HCT116 (cell line): Measurements from ENCODE around the gene HASPIN. TPM values are rescaled to one million over a fixed set of nuclear protein-coding genes. Genes with fewer than 3 reads are reported as not detected.

ENCODE experiments used
- ATAC-seq: fragments of 200-7000 bp; cut with Tn5 transposase; 2 replicates; pipeline ENCODE4 v1.9.1; 2020; ENCODE audit warnings: mild to moderate bottlenecking, moderate library complexity
- BruUV-seq: library from RNA; stranded (reverse); fragments of 400-500 nt; replicated peaks from 2 replicates; lab custom pipeline; 2021; lab: Mats Ljungman, UMichigan
- CTCF ChIA-PET: fragments of 300-600 bp; sonication (Branson Sonifier 250); formaldehyde crosslinking; loops from one replicate; lab custom pipeline; 2021; ENCODE audit warnings: antibody characterized with exemption; lab: Charles Lee
- POLR2A ChIA-PET: fragments of 300-600, 350-600 bp; sonication (Branson Sonifier 250); formaldehyde crosslinking; loops from one replicate; lab custom pipeline; 2021; ENCODE audit warnings: antibody characterized with exemption; lab: Charles Lee
- RAD21 ChIA-PET, 2 experiments: fragments of 300-600 bp; sonication (Branson Sonifier 250); formaldehyde crosslinking; loops; one replicate each; lab custom pipeline; 2023; ENCODE audit warnings: low total read pairs in 2 of 2; ENCODE audit not compliant: uncharacterized antibody in 2 of 2, unreplicated experiment in 2 of 2, low non-redundant PET in 1 of 2; lab: Charles Lee
- DNase-seq: peaks from one replicate; pipeline ENCODE4 v3.0.0-alpha.2; 2010; ENCODE audit warnings: low read depth, low spot score
- H2AFZ ChIP-seq: fragments of 200-600 bp; shearing (Covaris generic), sonication (generic); 2 replicates; pipeline ENCODE4 v1.6.1; 2017; ENCODE audit warnings: low read depth, mixed run types, mixed read lengths, antibody characterized with exemption, low read length; ENCODE audit not compliant: poor library complexity, severe bottlenecking
- H3K27ac ChIP-seq: 2 replicates; pipeline ENCODE4 v1.5.1; 2012; ENCODE audit warnings: low read depth, low read length
- H3K27me3 ChIP-seq: fragments of 200-600 bp; sonication (generic); 2 replicates; pipeline ENCODE4 v1.6.1; 2016; ENCODE audit warnings: mixed run types, low read length, mixed read lengths; ENCODE audit not compliant: insufficient read depth
- H3K36me3 ChIP-seq, 2 experiments: fragments of 200-500 bp in 1 of 2; fragments of 200-600 bp in 1 of 2; sonication (Bioruptor generic) in 1 of 2; sonication (generic) in 1 of 2; 2 replicates each; pipeline versions ENCODE4 v1.5.1 to v1.6.1; 2014 to 2016; ENCODE audit warnings: low read length in 2 of 2, inconsistent platforms in 1 of 2, mixed read lengths in 1 of 2, mixed run types in 1 of 2; ENCODE audit not compliant: insufficient read depth in 2 of 2, control insufficient read depth in 1 of 2
- H3K4me1 ChIP-seq, 2 experiments: fragments of 200-600 bp in 1 of 2; sonication (generic) in 1 of 2; 2 replicates each; pipeline versions ENCODE4 v1.5.1 to v1.6.1; 2012 to 2017; ENCODE audit warnings: low read length in 2 of 2, inconsistent platforms in 1 of 2, mild to moderate bottlenecking in 1 of 2, mixed read lengths in 1 of 2, mixed run types in 1 of 2, moderate library complexity in 1 of 2; ENCODE audit not compliant: insufficient read depth in 2 of 2, control insufficient read depth in 1 of 2
- H3K4me2 ChIP-seq: fragments of 200-600 bp; sonication (generic); 2 replicates; pipeline ENCODE4 v1.6.1; 2017; ENCODE audit warnings: mixed run types, low read length, mixed read lengths
- H3K4me3 ChIP-seq, 2 experiments: fragments of 200-600 bp in 1 of 2; sonication (generic) in 1 of 2; replicated peaks in 1 of 2; 2 replicates each; pipeline ENCODE4 v1.5.1; 2011 to 2016; ENCODE audit warnings: low read length in 2 of 2, control low read depth in 1 of 2, low read depth in 1 of 2, mild to moderate bottlenecking in 1 of 2, mixed read lengths in 1 of 2, mixed run types in 1 of 2
- H3K79me2 ChIP-seq: fragments of 200-600 bp; sonication (generic); 2 replicates; pipeline ENCODE4 v1.6.1; 2017; ENCODE audit warnings: mild to moderate bottlenecking, mixed run types, low read length, moderate library complexity, mixed read lengths; ENCODE audit not compliant: insufficient read depth
- H3K9ac ChIP-seq: fragments of 200-600 bp; sonication (generic); 2 replicates; pipeline ENCODE4 v1.6.1; 2016; ENCODE audit warnings: low read length, mixed read lengths
- H3K9me2 ChIP-seq: fragments of 200-600 bp; sonication (generic), shearing (Covaris generic); 2 replicates; pipeline ENCODE4 v1.6.1; 2017; ENCODE audit warnings: mixed run types, mild to moderate bottlenecking, moderate library complexity; ENCODE audit not compliant: insufficient read depth
- H3K9me3 ChIP-seq, 2 experiments: fragments of 200-500 bp in 1 of 2; fragments of 200-600 bp in 1 of 2; sonication (Bioruptor generic) in 1 of 2; sonication (generic) in 1 of 2; 2 replicates each; pipeline ENCODE4 v1.6.1; 2014 to 2017; ENCODE audit warnings: low read length in 2 of 2, mixed read lengths in 2 of 2, inconsistent platforms in 1 of 2, low read depth in 1 of 2, mild to moderate bottlenecking in 1 of 2, mixed run types in 1 of 2, moderate library complexity in 1 of 2; ENCODE audit not compliant: control insufficient read depth in 1 of 2, insufficient read depth in 1 of 2
- H4K20me1 ChIP-seq: fragments of 200-600 bp; sonication (generic), shearing (Covaris generic); 2 replicates; pipeline ENCODE4 v1.6.1; 2017; ENCODE audit warnings: mixed run types, mild to moderate bottlenecking, moderate library complexity; ENCODE audit not compliant: insufficient read depth
- CEBPB ChIP-seq: IDR thresholded peaks from 2 replicates; pipeline ENCODE4 v1.6.1; 2012; ENCODE audit warnings: low read depth
- ELF1 ChIP-seq: IDR thresholded peaks from 2 replicates; pipeline ENCODE4 v1.6.1; 2012; ENCODE audit warnings: low read depth, borderline replicate concordance
- EZH2phosphoT487 ChIP-seq: fragments of 200-600 bp; IDR thresholded peaks from 2 replicates; pipeline ENCODE4 v1.6.1; 2018; ENCODE audit warnings: antibody characterized with exemption, borderline replicate concordance
- POLR2A ChIP-seq: IDR thresholded peaks from 2 replicates; pipeline ENCODE4 v1.7.0; 2011; ENCODE audit warnings: borderline replicate concordance; ENCODE audit not compliant: insufficient read depth, insufficient read length; ENCODE audit errors: extremely low read depth
- RAD21 ChIP-seq: IDR thresholded peaks from 2 replicates; pipeline ENCODE4 v1.6.1; 2012; ENCODE audit warnings: low read depth, mild to moderate bottlenecking
- intact Hi-C: fragments of 100-400 bp; cut with micrococcal nuclease; formaldehyde crosslinking; loops from 2 replicates; pipeline ENCODE4 v1.10.0; 2022
- total RNA-seq: library from RNA; stranded (reverse); gene quantifications from one replicate; pipeline ENCODE4 v1.2.1, GENCODE V29; 2021; ENCODE audit not compliant: unreplicated experiment
- TF ChIP-seq, protein P1 (sequence below): IDR thresholded peaks from 2 replicates; pipeline ENCODE4 v1.6.1; 2012
- TF ChIP-seq, protein P2 (sequence below), 3 experiments: fragments of 200-600 bp in 1 of 3; sonication (generic) in 1 of 3; IDR thresholded peaks in 2 of 3; conservative IDR thresholded peaks in 1 of 3; 2 replicates each; pipeline ENCODE4 v1.5.1; 2012 to 2017; ENCODE audit warnings: low read depth in 2 of 3, low read length in 2 of 3, antibody characterized with exemption in 1 of 3, borderline replicate concordance in 1 of 3, control low read depth in 1 of 3, mild to moderate bottlenecking in 1 of 3, mixed read lengths in 1 of 3, mixed run types in 1 of 3, moderate library complexity in 1 of 3; ENCODE audit not compliant: insufficient read depth in 1 of 3

The HASPIN gene
- total RNA-seq, 1 experiment from 2014 or later = 19.6 TPM

GRCh38 chr17:3691617-3692067, 32.1 kb upstream of the HASPIN start:
- Histone ChIP-seq H3K4me1 (peaks cover 0 to 11% of the 10 kb centered on the region in 2 experiments; a peak in 2 of 4 replicates), H3K4me3 (no peak overlapping the region), H3K9me2 (no peaks in the 10 kb centered on the region), H3K27ac (no peak overlapping the region), H3K9ac (no peak overlapping the region), H4K20me1 (no peaks in the 10 kb centered on the region), H2AFZ (no peak overlapping the region), H3K79me2 (no peaks in the 10 kb centered on the region), H3K27me3 (no peaks in the 10 kb centered on the region), H3K9me3 (no peaks in the 10 kb centered on the region), H3K36me3 (no peaks in the 10 kb centered on the region), H3K4me2 (no peak overlapping the region)
- RAD21 ChIA-PET = no interaction called here
- CTCF ChIA-PET = interaction anchor here (1.0 to 1.8 kb wide), 3 partner anchors 9 to 88 kb away, joined by 3 to 7 read pairs (median 5); no protein-coding TSS in a partner anchor
- DNase-seq (no peak), ATAC-seq (no peak)
- POLR2A ChIA-PET = no interaction called here
- TF ChIP-seq RAD21 (peak; percentile 22; the same call in 1 of the 2 replicates), POLR2A (no peak)
- TF ChIP-seq, protein P1, sequence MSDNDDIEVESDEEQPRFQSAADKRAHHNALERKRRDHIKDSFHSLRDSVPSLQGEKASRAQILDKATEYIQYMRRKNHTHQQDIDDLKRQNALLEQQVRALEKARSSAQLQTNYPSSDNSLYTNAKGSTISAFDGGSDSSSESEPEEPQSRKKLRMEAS = no peak
- TF ChIP-seq, protein P2, sequence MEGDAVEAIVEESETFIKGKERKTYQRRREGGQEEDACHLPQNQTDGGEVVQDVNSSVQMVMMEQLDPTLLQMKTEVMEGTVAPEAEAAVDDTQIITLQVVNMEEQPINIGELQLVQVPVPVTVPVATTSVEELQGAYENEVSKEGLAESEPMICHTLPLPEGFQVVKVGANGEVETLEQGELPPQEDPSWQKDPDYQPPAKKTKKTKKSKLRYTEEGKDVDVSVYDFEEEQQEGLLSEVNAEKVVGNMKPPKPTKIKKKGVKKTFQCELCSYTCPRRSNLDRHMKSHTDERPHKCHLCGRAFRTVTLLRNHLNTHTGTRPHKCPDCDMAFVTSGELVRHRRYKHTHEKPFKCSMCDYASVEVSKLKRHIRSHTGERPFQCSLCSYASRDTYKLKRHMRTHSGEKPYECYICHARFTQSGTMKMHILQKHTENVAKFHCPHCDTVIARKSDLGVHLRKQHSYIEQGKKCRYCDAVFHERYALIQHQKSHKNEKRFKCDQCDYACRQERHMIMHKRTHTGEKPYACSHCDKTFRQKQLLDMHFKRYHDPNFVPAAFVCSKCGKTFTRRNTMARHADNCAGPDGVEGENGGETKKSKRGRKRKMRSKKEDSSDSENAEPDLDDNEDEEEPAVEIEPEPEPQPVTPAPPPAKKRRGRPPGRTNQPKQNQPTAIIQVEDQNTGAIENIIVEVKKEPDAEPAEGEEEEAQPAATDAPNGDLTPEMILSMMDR (IDR thresholded peaks at IDR 0.05 in 2 of 3, conservative IDR thresholded peaks at IDR 0.05 in 1 of 3; ENCODE audit: borderline replicate concordance in 1 of 3, insufficient read depth in 1 of 3, low read depth in 2 of 3, low read length in 2 of 3) = peak in 2 of 3 experiments; percentile 28 to 31; a peak in 4 of 6 replicates
- intact Hi-C loops = no loop called here
- BruUV-seq = no TSS peak

GRCh38 chr17:3692346-3692745, 31.4 kb upstream of the HASPIN start:
- no peak for DNase-seq
- no peak overlapping the region for H3K9ac ChIP-seq
- no peak overlapping the region for H3K4me3 ChIP-seq
- H4K20me1 ChIP-seq = no peaks in the 10 kb centered on the region
- RAD21 ChIA-PET = no interaction called here
- TF ChIP-seq, protein P2 (IDR thresholded peaks at IDR 0.05 in 2 of 3, conservative IDR thresholded peaks at IDR 0.05 in 1 of 3; ENCODE audit: borderline replicate concordance in 1 of 3, insufficient read depth in 1 of 3, low read depth in 2 of 3, low read length in 2 of 3) = peak; percentile 9 to 36 (median 31); a peak in 3 of 6 replicates
- TF ChIP-seq EZH2phosphoT487 (no peak), CEBPB (no peak), ELF1 (no peak), RAD21 (peak; percentile 23; the same call in 1 of the 2 replicates)
- no TSS peak for BruUV-seq
- H3K9me2 ChIP-seq = no peaks in the 10 kb centered on the region
- H3K4me1 ChIP-seq = peaks cover 0 to 11% of the 10 kb centered on the region in 2 experiments; a peak in 2 of 4 replicates
- H3K9me3 ChIP-seq = no peaks in the 10 kb centered on the region
- intact Hi-C loops = no loop called here
- no peak overlapping the region for H3K27ac ChIP-seq
- no peak for ATAC-seq
- no peak overlapping the region for H3K4me2 ChIP-seq
- no peaks in the 10 kb centered on the region for H3K36me3 ChIP-seq
- CTCF ChIA-PET = interaction anchor here (1.0 to 1.3 kb wide), 2 partner anchors 10 to 14 kb away, joined by 3 to 5 read pairs; no protein-coding TSS in a partner anchor
- H3K27me3 ChIP-seq = no peaks in the 10 kb centered on the region
- H2AFZ ChIP-seq = no peak overlapping the region
- POLR2A ChIA-PET = no interaction called here
- no peaks in the 10 kb centered on the region for H3K79me2 ChIP-seq
